Keratinocyte (primary cell): ENCODE results near the gene PRICKLE3. TPM values are rescaled to one million over a fixed set of nuclear protein-coding genes. Genes with fewer than 3 reads are reported as not detected.

Experiments used
- DNase-seq: peaks from one replicate; pipeline ENCODE4 v3.0.0-alpha.2; 2011; ENCODE audit warnings: low read depth, missing footprints, low spot score
- FAIRE-seq: peaks from 2 replicates; lab custom pipeline; 2011; peaks lifted over from hg19 to GRCh38; lab: Jason Lieb, UNC
- H2AFZ ChIP-seq: 2 replicates; pipeline ENCODE4 v1.6.0; 2012; ENCODE audit warnings: low read length, control low read depth, inconsistent platforms; ENCODE audit not compliant: control insufficient read depth
- H3K27ac ChIP-seq: 2 replicates; pipeline ENCODE4 v1.5.1; 2011; ENCODE audit warnings: low read length; ENCODE audit not compliant: control insufficient read depth, insufficient read depth
- H3K27me3 ChIP-seq: 3 replicates; pipeline ENCODE4 v1.6.0; 2011; ENCODE audit warnings: low read length; ENCODE audit not compliant: control insufficient read depth, insufficient read depth; ENCODE audit errors: extremely low read depth
- H3K36me3 ChIP-seq, 2 experiments: 2 replicates in 1 of 2; 3 replicates in 1 of 2; pipeline ENCODE4 v1.5.1; 2011; ENCODE audit warnings: low read length in 2 of 2, mild to moderate bottlenecking in 1 of 2; ENCODE audit not compliant: control insufficient read depth in 2 of 2, insufficient read depth in 2 of 2; ENCODE audit errors: extremely low read depth in 1 of 2
- H3K4me1 ChIP-seq: 3 replicates; pipeline ENCODE4 v1.5.1; 2011; ENCODE audit warnings: low read length; ENCODE audit not compliant: control insufficient read depth, insufficient read depth; ENCODE audit errors: extremely low read depth
- H3K4me2 ChIP-seq: 3 replicates; pipeline ENCODE4 v1.6.0; 2011; ENCODE audit warnings: low read depth, low read length; ENCODE audit not compliant: control insufficient read depth, insufficient read depth; ENCODE audit errors: extremely low read depth
- H3K4me3 ChIP-seq, 3 experiments: fragments of 200-600 bp in 1 of 3; sonication (generic) in 1 of 3; 2 replicates in 2 of 3; 3 replicates in 1 of 3; pipeline ENCODE4 v1.5.1; 2011 to 2016; ENCODE audit warnings: low read length in 3 of 3, mild to moderate bottlenecking in 3 of 3, control low read depth in 2 of 3, inconsistent platforms in 1 of 3, low read depth in 1 of 3, mixed read lengths in 1 of 3, mixed run types in 1 of 3, moderate library complexity in 1 of 3; ENCODE audit not compliant: control insufficient read depth in 2 of 3, insufficient read depth in 2 of 3; ENCODE audit errors: extremely low read depth in 1 of 3
- H3K79me2 ChIP-seq: 2 replicates; pipeline ENCODE4 v1.6.0; 2012; ENCODE audit warnings: low read length; ENCODE audit not compliant: control insufficient read depth, insufficient read depth
- H3K9ac ChIP-seq: 3 replicates; pipeline ENCODE4 v1.6.0; 2011; ENCODE audit warnings: low read length; ENCODE audit not compliant: control insufficient read depth, insufficient read depth; ENCODE audit errors: extremely low read depth
- H3K9me1 ChIP-seq: 3 replicates; pipeline ENCODE4 v1.6.0; 2011; ENCODE audit warnings: low read length; ENCODE audit not compliant: control insufficient read depth, insufficient read depth; ENCODE audit errors: extremely low read depth
- H3K9me3 ChIP-seq: 2 replicates; pipeline ENCODE4 v1.5.1; 2012; ENCODE audit warnings: low read depth, low read length; ENCODE audit not compliant: control insufficient read depth
- H4K20me1 ChIP-seq: 3 replicates; pipeline ENCODE4 v1.6.0; 2011; ENCODE audit warnings: low read length; ENCODE audit not compliant: control insufficient read depth, insufficient read depth; ENCODE audit errors: extremely low read depth
- EZH2 ChIP-seq: IDR thresholded peaks from one replicate; pipeline ENCODE4 v1.6.1; 2012; ENCODE audit warnings: inconsistent platforms, mild to moderate bottlenecking, low read length, moderate library complexity
- dilution Hi-C: fragments of 300-500 bp; cut with MboI; formaldehyde crosslinking; loops from one replicate; pipeline ENCODE4 v1.7.0; 2020; ENCODE audit warnings: low sequenced_read_pairs; ENCODE audit not compliant: extremely low pct_ligation_motif_present
- polyA plus RNA-seq, 5 experiments: library from polyadenylated mRNA; depleted of rRNA in 3 of 5; stranded (reverse) in 3 of 5; stranded (forward) in 1 of 5; unstranded in 1 of 5; fragments of >200 nt; gene quantifications; 1 replicate in 1 of 5; 2 replicates in 3 of 5; 3 replicates in 1 of 5; pipeline versions ENCODE4 v1.2.1 to v1.2.3, GENCODE V29; 2011 to 2012; ENCODE audit warnings: missing spikeins in 2 of 5, low read depth in 1 of 5, low replicate concordance in 1 of 5
- TF ChIP-seq, protein P1 (sequence below), 3 experiments: IDR thresholded peaks in 1 of 3; conservative IDR thresholded peaks in 1 of 3; optimal IDR thresholded peaks in 1 of 3; 2 replicates in 2 of 3; 3 replicates in 1 of 3; pipeline versions ENCODE3 to v1.5.1; 2011; ENCODE audit warnings: low read length in 3 of 3, mild to moderate bottlenecking in 3 of 3, moderate library complexity in 2 of 3, control low read depth in 1 of 3, inconsistent platforms in 1 of 3; ENCODE audit not compliant: insufficient read depth in 2 of 3; ENCODE audit errors: extremely low read depth in 1 of 3

Gene PRICKLE3
- polyA plus RNA-seq, 1 donor (not counting 4 experiments of a cell fraction or from before 2014, with no cell fraction given): 8.7 TPM

DNA sequence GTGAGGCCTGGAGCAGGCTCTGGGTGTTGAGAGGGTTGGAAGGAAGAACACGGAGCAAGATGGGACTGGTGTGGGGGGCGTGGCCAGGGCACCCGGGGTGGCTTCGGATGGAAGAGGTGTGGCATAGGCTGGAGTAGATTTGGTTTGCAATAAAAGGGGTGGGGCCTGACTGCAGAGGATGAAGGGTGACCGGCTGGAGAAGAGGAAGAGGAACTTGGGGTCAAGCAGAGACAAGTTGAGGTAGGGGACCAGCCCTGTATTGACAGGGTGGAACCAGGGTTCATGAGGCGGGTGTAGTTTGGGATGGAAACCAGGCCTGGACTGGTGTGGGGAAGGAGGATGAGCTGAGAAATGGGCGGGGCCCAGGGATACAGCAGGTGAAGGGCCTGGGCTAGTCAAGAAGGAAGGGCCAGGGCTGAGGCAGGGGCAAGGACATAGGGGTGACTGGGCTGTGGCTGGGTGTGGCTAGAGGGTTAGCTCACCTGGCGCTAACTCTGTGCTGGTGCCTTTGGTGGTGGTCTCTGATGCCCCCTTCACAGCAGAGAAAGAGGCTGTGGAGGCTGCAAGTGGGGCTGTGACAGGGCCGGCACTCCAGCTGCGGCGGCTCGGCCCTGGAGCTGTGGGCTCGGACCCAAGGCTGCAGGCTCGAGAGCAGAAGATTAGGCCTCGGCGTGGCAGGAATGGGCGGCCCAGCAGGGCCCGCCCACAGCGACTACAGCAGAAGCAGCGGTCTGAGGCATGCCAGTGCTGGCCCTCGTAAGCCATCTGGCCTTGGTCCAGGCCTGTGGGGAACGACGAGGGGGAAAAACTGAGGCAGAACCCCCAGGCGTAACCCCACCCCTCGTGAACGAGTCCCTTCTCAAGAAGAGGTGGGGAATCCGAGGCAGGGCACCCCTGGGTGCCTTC, 9.5 kb downstream of the PRICKLE3 start:
- Histone ChIP-seq H3K4me3 (peak overlapping the region in 2 of 3 experiments; percentile 19 to 20), H3K79me2 (peaks cover 12% of the 10 kb centered on the region), H3K9ac (peak overlapping the region; percentile 37), H3K4me2 (peak overlapping the region; percentile 51), H3K27me3 (no peaks in the 10 kb centered on the region), H3K9me3 (no peaks in the 10 kb centered on the region), H3K36me3 (no peaks in the 10 kb centered on the region), H2AFZ (no peak overlapping the region), H3K27ac (peak overlapping the region; percentile 69), H3K9me1 (no peaks in the 10 kb centered on the region), H4K20me1 (peaks cover 6% of the 10 kb centered on the region), H3K4me1 (peaks cover 36% of the 10 kb centered on the region)
- DNase-seq: peak; percentile 61
- dilution Hi-C loops: no loop called here
- no peak for FAIRE-seq
- TF ChIP-seq EZH2: no peak
- TF ChIP-seq, protein P1, sequence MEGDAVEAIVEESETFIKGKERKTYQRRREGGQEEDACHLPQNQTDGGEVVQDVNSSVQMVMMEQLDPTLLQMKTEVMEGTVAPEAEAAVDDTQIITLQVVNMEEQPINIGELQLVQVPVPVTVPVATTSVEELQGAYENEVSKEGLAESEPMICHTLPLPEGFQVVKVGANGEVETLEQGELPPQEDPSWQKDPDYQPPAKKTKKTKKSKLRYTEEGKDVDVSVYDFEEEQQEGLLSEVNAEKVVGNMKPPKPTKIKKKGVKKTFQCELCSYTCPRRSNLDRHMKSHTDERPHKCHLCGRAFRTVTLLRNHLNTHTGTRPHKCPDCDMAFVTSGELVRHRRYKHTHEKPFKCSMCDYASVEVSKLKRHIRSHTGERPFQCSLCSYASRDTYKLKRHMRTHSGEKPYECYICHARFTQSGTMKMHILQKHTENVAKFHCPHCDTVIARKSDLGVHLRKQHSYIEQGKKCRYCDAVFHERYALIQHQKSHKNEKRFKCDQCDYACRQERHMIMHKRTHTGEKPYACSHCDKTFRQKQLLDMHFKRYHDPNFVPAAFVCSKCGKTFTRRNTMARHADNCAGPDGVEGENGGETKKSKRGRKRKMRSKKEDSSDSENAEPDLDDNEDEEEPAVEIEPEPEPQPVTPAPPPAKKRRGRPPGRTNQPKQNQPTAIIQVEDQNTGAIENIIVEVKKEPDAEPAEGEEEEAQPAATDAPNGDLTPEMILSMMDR (optimal IDR thresholded peaks at IDR 0.05 in 1 of 3, IDR thresholded peaks at IDR 0.05 in 1 of 3, conservative IDR thresholded peaks at IDR 0.05 in 1 of 3; ENCODE audit: extremely low read depth in 1 of 3, insufficient read depth in 2 of 3, low read length in 3 of 3): no peak

DNA sequence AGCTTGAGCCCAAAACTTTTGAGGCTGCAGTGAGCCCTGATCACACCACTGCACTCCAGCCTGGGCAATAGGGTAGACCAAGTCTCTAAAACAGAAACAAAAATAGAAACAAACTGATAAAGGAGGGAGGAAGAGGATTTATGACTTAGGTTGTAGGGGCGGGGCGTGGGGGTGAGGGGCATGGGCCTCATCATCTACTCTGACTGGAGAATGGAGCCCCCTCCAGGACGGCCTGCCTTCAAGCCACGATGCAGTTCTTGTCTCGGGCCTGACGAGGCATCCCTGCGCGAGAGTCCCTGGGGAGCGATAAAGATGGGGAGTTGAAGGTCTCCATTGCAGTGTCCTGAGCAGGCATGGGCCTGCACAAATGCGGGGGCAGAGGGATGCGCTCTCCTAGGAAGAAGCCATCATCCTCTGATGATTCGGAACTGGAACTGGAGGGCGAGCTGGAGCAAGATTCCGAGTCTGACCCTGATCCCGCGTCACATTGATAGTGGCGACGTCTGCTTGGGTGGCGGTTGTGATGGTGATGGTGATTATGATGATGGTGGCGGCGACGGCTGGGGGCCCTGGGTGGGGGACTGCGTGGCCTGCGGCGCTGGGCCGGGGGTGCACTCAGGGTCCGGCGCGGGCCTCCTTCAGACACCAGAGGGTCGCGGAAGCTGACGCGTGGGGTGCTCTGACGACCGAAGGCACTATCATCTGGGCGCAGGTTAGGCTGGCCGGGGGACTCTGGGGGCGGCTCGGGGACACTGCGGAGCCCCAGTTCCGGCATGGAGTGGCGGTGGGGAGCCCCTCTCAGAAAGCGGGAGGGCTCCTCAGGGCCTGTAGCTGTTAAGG, 10.5 kb downstream of the PRICKLE3 start:
- no peak overlapping the region for H3K4me3 ChIP-seq
- no peaks in the 10 kb centered on the region for H3K9me3 ChIP-seq
- H3K9ac ChIP-seq: no peak overlapping the region
- no peak for TF ChIP-seq EZH2
- TF ChIP-seq, protein P1 (optimal IDR thresholded peaks at IDR 0.05 in 1 of 3, IDR thresholded peaks at IDR 0.05 in 1 of 3, conservative IDR thresholded peaks at IDR 0.05 in 1 of 3; ENCODE audit: extremely low read depth in 1 of 3, insufficient read depth in 2 of 3, low read length in 3 of 3): no peak
- FAIRE-seq (no peak), DNase-seq (no peak)
- no peaks in the 10 kb centered on the region for H3K27me3 ChIP-seq
- dilution Hi-C loops: no loop called here
- H3K79me2 ChIP-seq: peaks cover 12% of the 10 kb centered on the region
- H3K4me2 ChIP-seq: peak overlapping the region; percentile 41
- peaks cover 36% of the 10 kb centered on the region for H3K4me1 ChIP-seq
- no peak overlapping the region for H3K27ac ChIP-seq
- H4K20me1 ChIP-seq: peaks cover 6% of the 10 kb centered on the region
- H3K9me1 ChIP-seq: no peaks in the 10 kb centered on the region
- H3K36me3 ChIP-seq: no peaks in the 10 kb centered on the region
- no peak overlapping the region for H2AFZ ChIP-seq
